TTC549 (cell line): ENCODE data around the gene FERD3L.
"Not testable (repeated sequence)": the region's sequence is repeated elsewhere in the genome, so short reads cannot be mapped to it uniquely, and the experiment has no call there.

ENCODE experiments used
- FAIRE-seq: peaks from 2 replicates; lab custom pipeline; 2012; peaks lifted over from hg19 to GRCh38; lab: Jason Lieb, UNC

FERD3L gene, protein sequence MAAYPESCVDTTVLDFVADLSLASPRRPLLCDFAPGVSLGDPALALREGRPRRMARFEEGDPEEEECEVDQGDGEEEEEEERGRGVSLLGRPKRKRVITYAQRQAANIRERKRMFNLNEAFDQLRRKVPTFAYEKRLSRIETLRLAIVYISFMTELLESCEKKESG

DNA sequence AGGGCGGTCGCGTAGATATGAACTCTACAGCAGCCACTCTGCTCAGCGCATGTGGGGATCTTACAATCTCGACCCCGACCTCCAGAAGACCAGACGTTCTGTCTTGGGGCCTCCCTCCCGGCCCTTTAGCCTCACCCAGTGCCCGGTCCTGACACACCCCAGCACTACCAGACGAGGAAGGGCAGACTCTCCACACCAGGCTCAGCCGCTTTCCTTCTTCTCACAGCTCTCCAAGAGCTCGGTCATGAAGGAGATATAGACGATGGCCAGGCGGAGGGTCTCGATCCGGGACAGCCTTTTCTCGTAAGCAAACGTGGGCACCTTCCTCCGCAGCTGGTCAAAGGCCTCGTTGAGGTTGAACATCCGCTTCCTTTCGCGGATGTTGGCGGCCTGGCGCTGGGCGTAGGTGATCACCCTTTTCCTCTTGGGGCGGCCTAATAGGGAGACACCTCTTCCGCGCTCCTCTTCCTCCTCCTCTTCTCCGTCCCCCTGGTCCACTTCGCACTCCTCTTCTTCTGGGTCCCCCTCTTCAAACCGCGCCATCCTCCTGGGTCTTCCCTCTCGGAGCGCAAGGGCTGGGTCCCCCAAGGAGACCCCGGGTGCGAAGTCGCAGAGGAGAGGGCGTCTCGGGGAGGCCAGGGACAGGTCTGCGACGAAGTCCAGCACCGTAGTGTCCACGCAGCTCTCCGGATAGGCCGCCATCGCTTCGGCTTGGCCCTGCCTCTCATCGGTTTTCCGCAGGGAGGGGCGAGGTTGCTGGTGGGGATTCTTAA is at the start of gene FERD3L:
Gene FERD3L (minus strand): TSS at position 761 of the 773 bp plus-strand sequence. CDS start 59 bp downstream, at position 702.
- no peak for FAIRE-seq

DNA sequence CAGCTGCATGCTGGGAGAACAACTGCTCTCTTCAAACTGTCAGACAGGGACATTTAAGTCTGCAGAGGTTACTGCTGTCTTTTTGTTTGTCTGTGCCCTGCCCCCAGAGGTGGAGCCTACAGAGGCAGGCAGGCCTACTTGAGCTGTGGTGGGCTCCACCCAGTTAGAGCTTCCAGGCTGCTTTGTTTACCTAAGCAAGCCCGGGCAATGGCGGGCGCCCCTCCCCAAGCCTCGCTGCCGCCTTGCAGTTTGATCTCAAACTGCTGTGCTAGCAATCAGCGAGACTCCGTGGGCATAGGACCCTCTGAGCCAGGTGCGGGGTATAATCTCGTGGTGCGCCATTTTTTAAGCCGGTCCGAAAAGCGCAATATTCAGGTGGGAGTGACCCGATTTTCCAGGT is 49.2 kb upstream of the FERD3L start:
- FAIRE-seq: not testable (repeated sequence)

DNA sequence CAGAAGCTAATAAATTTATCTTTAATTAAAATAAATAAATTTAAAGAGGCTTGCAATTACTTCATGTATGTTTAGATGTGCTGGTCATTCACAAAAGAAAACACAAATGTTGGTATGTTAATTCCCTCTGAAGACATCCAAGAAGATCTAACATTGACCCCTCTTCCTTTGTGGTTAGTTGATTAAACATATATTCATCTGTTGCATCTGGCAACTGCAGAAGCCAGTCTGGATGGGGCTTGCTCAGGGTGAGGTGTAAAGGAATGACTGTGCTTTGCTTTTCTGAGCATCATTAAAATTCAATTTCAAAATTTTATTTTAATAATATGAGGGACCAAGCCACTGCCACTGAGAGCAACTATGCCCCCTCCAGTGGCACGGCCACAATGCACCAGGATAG is 36.4 kb upstream of the FERD3L start:
- FAIRE-seq: no peak

DNA sequence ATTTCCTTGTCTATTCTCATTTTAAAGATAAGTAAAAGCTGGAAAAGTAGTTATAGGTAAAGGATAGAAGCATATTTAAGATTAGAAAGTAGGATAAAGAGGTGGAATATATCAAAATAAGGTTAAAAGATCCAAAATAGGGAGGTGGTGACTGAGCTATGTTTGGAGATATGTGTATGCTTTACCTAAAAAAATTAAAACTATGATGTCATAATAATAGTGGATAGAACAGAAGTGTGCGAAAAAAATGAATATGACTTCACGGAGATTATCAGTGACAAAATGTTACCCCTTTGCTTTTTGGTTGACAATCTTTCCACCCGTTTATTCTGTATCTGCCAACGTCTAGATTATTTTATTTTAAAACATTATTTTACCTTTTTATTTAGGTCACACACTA is 33.4 kb upstream of the FERD3L start:
- no peak for FAIRE-seq

DNA sequence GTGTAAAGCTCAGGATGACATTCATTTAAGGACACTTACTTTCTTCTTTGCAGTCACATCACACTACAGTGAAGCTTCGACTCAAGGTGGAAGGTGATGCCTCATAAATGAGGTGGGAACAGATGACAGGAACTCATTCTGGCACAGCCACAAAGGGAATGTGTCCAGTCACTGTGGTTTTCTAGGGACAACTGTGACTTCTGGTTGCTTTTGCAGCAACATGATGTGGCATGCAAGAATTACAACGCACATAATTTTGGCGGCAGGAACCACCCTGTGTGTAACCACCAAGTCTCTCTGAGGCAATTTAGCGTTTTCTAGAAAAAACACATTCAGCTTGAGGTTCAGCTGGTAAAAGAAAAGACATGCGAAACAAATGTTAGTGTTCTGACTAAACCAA is 32.0 kb upstream of the FERD3L start:
- no peak for FAIRE-seq

DNA sequence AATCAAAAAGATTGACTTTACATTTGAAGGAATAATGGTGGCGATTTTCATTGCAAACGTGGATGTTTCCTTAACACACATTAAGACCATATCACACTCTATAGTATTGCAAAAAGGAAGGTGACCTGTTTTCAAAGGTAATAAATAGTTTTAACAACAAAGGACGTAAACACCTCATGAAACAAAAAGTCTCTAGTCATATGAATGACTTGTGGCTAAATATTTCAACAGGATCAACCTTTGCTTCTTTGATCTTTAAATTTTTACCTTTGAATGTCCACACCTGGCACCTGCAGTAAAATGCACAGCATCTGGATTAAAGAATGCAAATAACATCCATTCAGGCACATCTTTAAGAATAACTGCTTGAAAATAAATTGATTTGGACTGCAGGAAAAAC is 30.0 kb upstream of the FERD3L start:
- FAIRE-seq: no peak

DNA sequence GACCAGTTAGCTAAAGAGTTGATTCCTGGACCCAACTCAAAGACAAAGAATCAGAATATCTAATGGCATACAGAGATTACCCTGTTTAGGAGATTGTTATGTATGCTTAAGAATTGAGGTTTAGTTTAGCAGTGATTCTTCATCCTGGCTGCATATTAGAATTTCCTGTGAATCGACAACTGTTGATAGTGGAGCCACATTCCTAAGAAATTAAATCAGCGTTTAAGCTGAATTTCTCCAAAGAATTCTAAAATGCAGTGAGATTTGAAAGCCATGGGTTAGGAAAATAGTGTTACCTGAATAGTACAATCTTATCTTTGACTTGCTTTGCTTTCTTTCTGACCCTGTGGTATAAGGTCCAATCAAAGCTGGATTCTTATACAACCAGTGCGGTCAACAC is 16.4 kb upstream of the FERD3L start:
- FAIRE-seq: no peak

DNA sequence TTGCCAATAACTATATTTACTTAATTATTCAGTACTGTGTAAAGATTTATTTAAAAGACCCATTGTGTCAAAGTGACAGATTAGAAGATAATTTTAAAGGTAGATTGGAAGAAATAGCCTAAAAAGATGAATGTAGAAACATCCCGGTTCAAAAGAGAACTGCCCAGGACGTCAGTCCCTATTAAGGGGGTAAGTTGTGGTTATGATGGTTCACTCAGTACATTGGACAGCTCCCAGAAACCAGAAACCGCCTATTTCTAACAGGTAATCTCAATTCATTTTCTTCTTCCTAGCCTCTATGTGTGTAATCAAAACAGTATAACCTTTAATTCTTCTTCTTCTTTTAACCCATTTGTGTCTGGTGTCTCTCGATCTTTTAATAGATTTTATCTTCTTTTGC is 1.5 kb upstream of the FERD3L start:
- FAIRE-seq: no peak

DNA sequence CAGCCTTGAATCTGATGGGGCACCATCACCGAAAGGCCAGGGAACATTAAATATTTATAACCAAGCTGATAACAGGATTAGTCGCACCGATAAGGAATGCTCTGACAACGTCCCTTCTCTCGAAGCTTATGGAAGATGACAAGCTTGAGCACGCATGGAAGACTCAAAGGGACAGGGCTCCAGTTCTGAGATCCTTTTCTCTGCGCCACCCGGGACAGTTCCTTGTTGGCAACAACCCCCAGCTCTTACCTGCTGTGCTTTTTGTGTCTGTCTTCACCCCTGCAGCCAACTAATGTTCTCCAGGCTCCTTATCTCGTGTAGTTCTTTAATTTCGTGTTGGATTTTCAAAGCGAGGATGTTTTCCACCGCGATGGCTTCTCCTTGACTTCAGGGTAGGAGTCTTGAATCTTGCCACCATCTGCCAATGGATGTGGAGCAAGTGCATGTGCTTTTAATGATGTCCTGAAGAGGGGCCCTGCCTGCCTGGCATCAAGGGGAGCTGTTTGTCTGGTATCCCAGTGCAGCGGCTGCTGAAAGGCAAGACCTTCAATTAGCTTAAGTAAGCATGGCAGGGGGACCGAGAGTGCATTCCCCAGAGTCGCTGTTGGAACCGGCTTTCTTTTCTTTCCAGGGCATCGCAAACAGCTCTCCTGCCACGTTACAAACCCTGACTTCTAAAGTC is 354 bp upstream of the FERD3L start:
- no peak for FAIRE-seq

DNA sequence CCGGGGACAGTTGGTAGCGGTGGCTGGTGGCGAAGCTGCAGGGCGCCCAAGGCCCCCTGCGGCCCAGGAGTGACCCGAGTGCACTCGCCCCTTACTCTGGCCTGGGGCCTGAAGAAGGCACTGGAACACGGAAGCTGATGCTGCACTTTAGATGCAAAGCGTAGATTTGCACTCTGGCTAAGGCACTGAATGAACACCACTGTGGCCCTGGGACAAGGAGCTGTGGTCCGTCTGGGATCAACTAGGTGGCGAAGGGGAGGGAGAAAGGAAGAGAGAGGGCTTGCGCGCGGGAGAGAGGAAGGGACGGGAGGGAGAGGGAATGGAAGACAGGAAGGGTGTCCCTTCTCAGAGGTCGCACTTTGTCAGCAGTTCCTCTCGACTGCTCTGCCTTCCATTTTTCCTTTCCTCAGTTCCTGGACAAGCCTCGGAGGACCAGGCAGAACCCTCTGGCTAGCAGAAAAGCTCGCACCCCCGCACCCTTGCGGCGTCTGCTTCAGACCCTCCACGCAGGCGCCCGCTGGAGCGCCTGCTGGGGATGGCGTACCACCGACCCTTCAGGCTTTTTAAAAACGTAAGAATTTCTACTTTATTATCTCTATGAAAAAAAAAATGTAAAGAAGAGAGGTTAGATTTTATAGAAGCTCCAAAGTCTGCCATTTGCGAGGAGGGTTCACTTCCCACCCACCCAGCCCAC is 1.2 kb downstream of the FERD3L start:
- no peak for FAIRE-seq

DNA sequence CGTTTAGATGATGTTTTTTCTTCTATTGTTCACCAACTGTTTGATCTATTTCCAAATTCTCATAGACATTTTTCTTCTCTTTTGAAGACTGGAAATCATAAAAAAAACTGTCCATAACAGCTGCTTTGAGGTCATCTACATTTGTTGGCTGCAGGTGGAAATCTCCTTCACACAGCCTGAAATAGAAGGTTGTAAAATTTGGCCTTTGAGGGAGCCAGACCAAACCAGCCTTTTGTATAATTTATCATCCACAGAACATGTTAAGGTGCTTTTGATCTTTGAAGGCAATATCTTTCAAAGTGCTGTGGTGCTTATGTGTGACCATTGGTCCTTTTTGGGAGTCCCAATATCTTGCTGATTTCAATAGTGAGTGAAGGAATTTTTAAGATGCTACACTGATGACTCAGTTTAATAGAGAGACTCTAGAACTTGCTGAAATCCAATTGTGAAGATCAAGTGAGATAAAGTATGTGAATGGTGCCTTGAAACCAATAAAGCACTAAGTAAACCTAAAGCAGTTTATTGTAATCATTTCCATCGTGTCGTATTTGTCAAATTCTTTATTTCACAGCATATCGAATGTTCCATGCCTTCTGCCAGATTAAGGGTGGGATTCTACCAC is 5.4 kb downstream of the FERD3L start:
- no peak for FAIRE-seq

DNA sequence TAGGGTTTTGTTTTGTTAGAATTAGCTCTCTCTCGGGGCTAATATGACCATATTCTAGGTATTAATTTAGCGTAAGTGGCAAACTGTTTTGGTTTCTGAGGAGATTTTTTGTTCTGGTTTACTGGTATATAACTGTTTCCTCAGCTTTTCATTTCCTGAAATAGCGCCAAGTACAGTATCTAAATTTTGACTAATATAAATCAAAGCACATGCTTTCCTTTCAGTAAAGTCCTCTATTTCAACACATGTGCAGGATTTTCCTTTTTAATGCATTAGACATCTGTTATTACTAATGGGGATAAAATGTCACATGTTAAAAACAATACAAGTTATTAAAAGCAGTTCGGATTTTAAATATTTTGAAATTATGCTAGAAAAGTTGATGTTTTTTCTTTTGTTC is 11.3 kb downstream of the FERD3L start:
- no peak for FAIRE-seq

DNA sequence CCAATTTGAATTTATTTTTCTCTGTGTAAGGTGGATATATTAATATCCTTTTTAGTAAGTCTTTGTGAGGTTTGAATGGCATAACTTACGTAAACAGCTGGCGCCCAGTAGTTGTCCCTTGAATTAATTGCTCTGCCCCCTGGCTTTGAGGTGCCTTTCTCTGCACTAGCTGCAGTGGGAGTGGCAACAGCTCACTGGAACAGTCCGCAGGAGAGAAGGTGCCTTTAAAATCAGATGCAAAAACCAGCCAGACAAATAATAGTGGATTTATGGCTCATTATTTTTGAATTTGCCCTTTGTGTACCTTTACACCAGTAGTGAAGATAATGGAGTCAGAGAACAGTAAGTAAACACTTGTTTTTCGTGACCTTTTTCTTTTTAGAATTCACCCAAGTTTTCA is 11.8 kb downstream of the FERD3L start:
- FAIRE-seq: no peak

DNA sequence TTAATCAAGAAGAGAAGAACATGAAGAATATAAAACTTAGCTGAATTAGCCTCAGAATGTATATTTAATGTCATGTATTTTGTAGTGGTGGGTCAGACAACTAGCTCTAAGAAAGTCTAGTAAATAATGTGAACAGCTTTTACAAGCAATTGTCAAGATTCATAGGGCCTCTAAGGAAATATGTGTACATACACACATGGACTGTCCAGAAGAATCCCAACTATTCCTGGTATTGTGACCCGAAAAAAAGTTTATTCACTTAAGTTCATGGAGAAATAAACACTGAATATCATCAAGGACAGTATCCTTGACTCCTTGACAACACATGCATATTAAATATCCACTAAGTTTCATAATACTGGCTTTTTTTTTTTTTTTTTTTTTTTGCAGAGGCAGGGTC is 16.4 kb downstream of the FERD3L start:
- no peak for FAIRE-seq

DNA sequence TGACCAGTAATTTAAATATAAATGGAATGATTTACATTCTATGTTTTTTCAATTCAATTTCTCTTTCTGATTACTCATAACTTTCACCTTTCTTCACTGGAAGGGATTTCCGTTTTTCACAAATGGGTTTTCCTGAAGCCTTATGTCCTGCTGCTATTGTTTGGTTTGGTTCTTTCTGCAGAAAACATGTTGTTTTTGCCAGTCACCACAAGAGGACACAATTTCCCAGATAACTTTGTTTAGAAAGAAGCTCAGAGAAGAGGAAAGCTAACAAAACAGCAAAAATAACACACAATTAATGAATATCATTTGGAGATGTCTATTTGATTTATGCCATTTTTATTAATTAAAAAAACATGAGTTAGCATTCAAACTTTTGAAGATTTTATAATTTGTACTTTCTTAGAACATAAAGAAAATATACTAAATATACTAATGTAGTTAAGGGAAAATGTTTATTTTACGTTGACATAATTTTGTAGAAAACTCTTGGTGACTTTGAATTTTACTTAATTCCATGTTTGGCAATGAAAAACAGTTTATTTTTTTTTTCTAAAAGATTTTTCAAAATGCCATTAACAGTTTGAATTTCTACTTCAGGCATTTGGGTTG is 23.1 kb downstream of the FERD3L start:
- FAIRE-seq: no peak

DNA sequence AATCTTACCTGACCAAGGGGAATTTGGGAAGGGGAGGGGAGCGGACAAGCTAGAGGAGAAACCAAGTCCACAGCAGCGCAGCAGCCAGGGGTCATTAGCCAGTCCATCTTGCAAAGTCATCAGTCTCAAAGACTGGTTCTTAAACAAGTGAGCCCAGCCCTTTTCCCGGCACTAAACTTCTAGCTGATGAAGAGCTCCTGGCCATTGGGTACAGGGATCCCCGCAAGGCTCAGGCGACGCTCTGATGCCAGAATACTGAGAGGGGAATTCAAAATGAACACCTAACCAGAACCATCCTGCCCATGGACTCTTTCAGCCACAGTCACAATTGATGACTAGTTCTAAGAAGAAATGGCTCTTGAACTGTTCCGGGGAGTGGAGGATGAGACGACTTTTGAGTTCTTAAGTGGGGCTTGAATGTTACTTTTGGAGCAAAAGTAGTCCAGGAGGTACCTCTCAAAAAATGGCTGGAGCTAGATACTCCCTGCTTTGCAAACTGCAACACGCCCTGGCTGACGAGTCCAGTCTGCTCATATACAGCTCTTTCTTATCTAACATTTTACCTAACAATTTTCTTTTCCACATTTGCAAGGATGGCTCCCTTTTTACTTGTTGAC is 25.2 kb downstream of the FERD3L start:
- FAIRE-seq: no peak

DNA sequence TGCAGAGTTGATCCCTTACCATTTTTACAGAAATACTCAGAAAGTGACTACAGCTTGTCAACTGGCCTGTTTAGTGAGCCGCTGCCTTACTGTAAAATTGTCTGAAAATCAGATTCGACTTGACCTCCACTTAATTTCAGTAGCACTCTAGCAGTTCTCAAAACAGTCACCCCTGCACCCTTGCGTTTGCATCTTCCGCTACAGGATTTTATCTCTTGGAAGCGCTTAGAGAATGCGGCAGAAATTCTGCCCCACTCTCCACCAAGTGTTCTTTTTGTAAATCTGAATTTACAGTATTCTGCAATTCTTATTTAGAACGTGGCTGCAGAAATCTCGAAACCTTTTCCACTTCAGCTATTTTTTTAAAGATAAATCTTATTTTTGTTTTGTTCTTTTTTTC is 25.8 kb downstream of the FERD3L start:
- no peak for FAIRE-seq

DNA sequence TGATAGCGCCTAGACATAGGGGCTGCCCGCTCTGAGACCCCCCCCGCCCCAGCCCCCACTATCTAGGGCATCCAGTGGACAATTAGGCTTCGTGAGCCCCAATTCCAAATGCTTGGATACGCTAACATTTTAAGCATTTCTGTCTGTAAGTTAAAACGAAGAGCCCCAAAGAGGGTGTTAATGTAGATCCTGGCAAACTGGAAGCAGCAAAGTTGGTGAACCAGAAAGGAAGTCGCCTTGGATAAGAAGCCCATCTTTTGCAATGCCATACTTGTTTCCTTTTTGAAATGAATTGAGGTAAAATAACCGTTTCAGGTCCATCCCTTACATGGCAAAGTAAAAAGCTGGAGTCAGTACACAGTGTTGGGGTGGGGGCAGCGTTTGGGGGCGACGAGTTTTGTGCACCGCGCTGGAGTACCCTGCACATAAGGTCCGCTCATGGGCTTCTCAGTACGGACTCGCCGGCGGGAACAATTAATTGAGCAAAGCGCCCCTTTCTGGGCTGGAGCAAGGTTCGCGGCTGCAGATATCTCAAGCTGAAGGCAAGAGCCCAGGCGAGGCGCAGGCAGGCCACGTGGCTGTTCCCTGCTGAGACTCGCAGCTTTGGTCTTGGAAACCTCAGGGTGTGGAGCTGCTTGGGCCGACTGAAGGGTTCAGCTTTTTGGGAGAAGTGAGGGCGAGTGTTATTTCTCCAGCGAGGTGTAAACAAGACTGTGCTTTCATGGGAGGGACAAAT is 26.4 kb downstream of the FERD3L start:
- FAIRE-seq: no peak

DNA sequence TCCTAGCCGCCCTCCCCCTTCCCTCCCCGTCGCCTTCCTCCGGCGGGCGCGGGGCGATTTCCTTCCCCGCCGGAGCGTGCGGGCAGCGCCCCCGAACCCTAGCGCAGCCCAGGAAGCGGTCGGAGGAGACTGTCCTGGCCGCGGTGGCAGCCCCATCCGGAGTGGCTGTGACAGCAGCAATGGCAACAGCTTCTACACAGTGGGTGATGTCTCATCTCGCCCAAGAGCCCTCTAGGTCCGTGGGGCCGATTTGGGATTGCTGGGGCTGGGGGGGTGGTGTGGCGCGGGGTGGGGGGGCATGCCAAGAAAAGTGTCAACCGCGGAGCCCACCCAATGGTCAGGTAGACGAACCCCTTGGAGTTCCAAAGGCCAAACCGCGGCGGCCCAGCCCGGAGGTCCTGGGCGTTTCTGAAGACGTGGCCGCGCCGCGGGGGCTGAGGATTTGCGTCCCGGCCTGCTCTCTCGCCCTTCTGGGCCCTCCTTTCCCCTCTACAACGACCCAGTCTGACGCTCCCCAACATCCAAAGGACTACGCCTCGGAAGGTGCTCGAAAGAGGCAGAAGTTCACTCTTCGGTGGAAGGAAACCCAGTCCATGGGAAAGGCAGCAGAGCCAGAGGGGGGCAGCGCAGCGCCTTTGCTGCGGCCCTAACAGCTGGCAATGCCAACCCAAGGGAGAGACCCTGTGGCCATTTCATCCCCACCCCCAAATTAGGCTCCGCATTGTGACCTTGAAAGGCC is 27.2 kb downstream of the FERD3L start:
- no peak for FAIRE-seq
